HG03139 (cell line): Measurements from ENCODE around the gene WDFY1.
A peak's percentile ranks its signal among the peaks of the same experiment; 100 is the strongest.
"Not testable (repeated sequence)": the region's sequence is repeated elsewhere in the genome, so short reads cannot be mapped to it uniquely, and the experiment has no call there.

Experiments used
- ATAC-seq: cut with Tn5 transposase; IDR thresholded peaks from one replicate; pipeline ENCODE4 v1.9.1; 2021; ENCODE audit not compliant: unreplicated experiment

Gene WDFY1

GRCh38 chr2:223897669-223898330, 47.3 kb downstream of the WDFY1 start:
- no peak for ATAC-seq

- ATAC-seq: peak; percentile 70
These were observed 48.3 kb downstream of the WDFY1 start for GRCh38 chr2:223896833-223897311.

GRCh38 chr2:223894968-223895367, 50.2 kb downstream of the WDFY1 start:
- ATAC-seq: no peak

GRCh38 chr2:223894009-223894408, 51.1 kb downstream of the WDFY1 start:
- ATAC-seq: no peak

- ATAC-seq: no peak
These were observed 54.4 kb downstream of the WDFY1 start for GRCh38 chr2:223890721-223891120.

- no peak for ATAC-seq
These were observed 55.9 kb downstream of the WDFY1 start for GRCh38 chr2:223889229-223889628.

- ATAC-seq: no peak
These were observed 56.9 kb downstream of the WDFY1 start for GRCh38 chr2:223888251-223888650.

- ATAC-seq: no peak
These were observed 58.0 kb downstream of the WDFY1 start for GRCh38 chr2:223887127-223887526.

- no peak for ATAC-seq
These were observed 58.4 kb downstream of the WDFY1 start for GRCh38 chr2:223886726-223887125.

- ATAC-seq: peak; percentile 89
These were observed 60.7 kb downstream of the WDFY1 start for GRCh38 chr2:223884399-223884798.

GRCh38 chr2:223882715-223883114, 62.4 kb downstream of the WDFY1 start:
- ATAC-seq: no peak

- ATAC-seq: no peak
These were observed 64.3 kb downstream of the WDFY1 start for GRCh38 chr2:223880796-223881195.

- peak; percentile 66 for ATAC-seq
These were observed 67.3 kb downstream of the WDFY1 start for GRCh38 chr2:223877721-223878410.

GRCh38 chr2:223873672-223874071, 71.5 kb downstream of the WDFY1 start:
- no peak for ATAC-seq

GRCh38 chr2:223872772-223873171, 72.4 kb downstream of the WDFY1 start:
- ATAC-seq: not testable (repeated sequence)

- not testable (repeated sequence) for ATAC-seq
These were observed 73.5 kb downstream of the WDFY1 start for GRCh38 chr2:223871661-223872060.

GRCh38 chr2:223870840-223871611, 74.1 kb downstream of the WDFY1 start:
- no peak for ATAC-seq

GRCh38 chr2:223868005-223868404, 77.1 kb downstream of the WDFY1 start:
- ATAC-seq: peak; percentile 74

GRCh38 chr2:223865907-223866508, 79.1 kb downstream of the WDFY1 start:
- ATAC-seq: no peak

- no peak for ATAC-seq
These were observed 80.0 kb downstream of the WDFY1 start for GRCh38 chr2:223865124-223865523.

- no peak for ATAC-seq
These were observed 81.6 kb downstream of the WDFY1 start for GRCh38 chr2:223863491-223863890.
